CD4-positive, alpha-beta memory T cell (primary cell): ENCODE data around the gene MASP1. TPM values are rescaled to one million over a fixed set of nuclear protein-coding genes. Genes with fewer than 3 reads are reported as not detected.
"Not testable (repeated sequence)": the region's sequence is repeated elsewhere in the genome, so short reads cannot be mapped to it uniquely, and the experiment has no call there.

Source experiments
- CTCF ChIA-PET: fragments of 350-600 bp; sonication (Branson Sonifier 250); formaldehyde crosslinking; loops from one replicate; lab custom pipeline; 2021; ENCODE audit warnings: inconsistent platforms; ENCODE audit not compliant: partially characterized antibody; lab: Charles Lee
- POLR2A ChIA-PET: fragments of 350-600 bp; sonication (Branson Sonifier 250); formaldehyde crosslinking; loops from one replicate; lab custom pipeline; 2021; ENCODE audit not compliant: partially characterized antibody; lab: Charles Lee
- DNase-seq, 5 donors: peaks; one replicate each; pipeline versions ENCODE4 v3.0.0 to v3.0.0-alpha.2; 2020 to 2022; ENCODE audit warnings: mixed read lengths in 1 of 5
- H3K27ac ChIP-seq: one replicate; pipeline ENCODE4 v1.7.0; 2013; ENCODE audit warnings: low read depth, low read length
- H3K27me3 ChIP-seq: 2 replicates; pipeline ENCODE4 v1.7.0; 2013; ENCODE audit warnings: mild to moderate bottlenecking, low read length, moderate library complexity; ENCODE audit not compliant: insufficient read depth
- H3K36me3 ChIP-seq: 2 replicates; pipeline ENCODE4 v1.7.0; 2013; ENCODE audit warnings: mild to moderate bottlenecking, low read length, moderate library complexity; ENCODE audit not compliant: insufficient read depth
- H3K4me1 ChIP-seq: 2 replicates; pipeline ENCODE4 v1.7.0; 2013; ENCODE audit warnings: mild to moderate bottlenecking, low read length, moderate library complexity; ENCODE audit not compliant: insufficient read depth
- H3K4me3 ChIP-seq, 2 donors: one replicate each; pipeline ENCODE4 v1.7.0; 2013; ENCODE audit warnings: low read length in 2 of 2, mild to moderate bottlenecking in 1 of 2
- H3K9me3 ChIP-seq, 2 donors: one replicate each; pipeline ENCODE4 v1.7.0; 2013; ENCODE audit warnings: low read length in 2 of 2, control low read depth in 1 of 2; ENCODE audit not compliant: control insufficient read depth in 1 of 2
- H3K27ac Mint-ChIP-seq, 7 donors: one replicate each; pipeline ENCODE4 v1.8.0; 2020 to 2021; ENCODE audit warnings: mixed read lengths in 7 of 7, mild to moderate bottlenecking in 6 of 7, inconsistent platforms in 3 of 7, moderate library complexity in 3 of 7
- H3K27me3 Mint-ChIP-seq, 2 donors: one replicate each; pipeline ENCODE4 v1.8.0; 2020 to 2021; ENCODE audit warnings: mixed read lengths in 2 of 2
- H3K36me3 Mint-ChIP-seq, 2 donors: one replicate each; pipeline ENCODE4 v1.8.0; 2020 to 2021; ENCODE audit warnings: mixed read lengths in 2 of 2, inconsistent platforms in 1 of 2, mild to moderate bottlenecking in 1 of 2
- H3K4me1 Mint-ChIP-seq, 4 donors: one replicate each; pipeline ENCODE4 v1.8.0; 2020 to 2021; ENCODE audit warnings: mixed read lengths in 4 of 4, mild to moderate bottlenecking in 1 of 4
- H3K4me3 Mint-ChIP-seq, 8 donors: one replicate each; pipeline ENCODE4 v1.8.0; 2020 to 2021; ENCODE audit warnings: mixed read lengths in 8 of 8, mild to moderate bottlenecking in 7 of 8, moderate library complexity in 6 of 8, inconsistent platforms in 3 of 8
- H3K9me3 Mint-ChIP-seq, 8 donors: one replicate each; pipeline ENCODE4 v1.8.0; 2020 to 2021; ENCODE audit warnings: mixed read lengths in 8 of 8, mild to moderate bottlenecking in 5 of 8, inconsistent platforms in 3 of 8, moderate library complexity in 1 of 8
- intact Hi-C: fragments of 100-400 bp; cut with micrococcal nuclease; formaldehyde crosslinking; loops from one replicate; pipeline ENCODE4 v1.15.1; 2023
- polyA plus RNA-seq, 2 donors: library from polyadenylated mRNA; unstranded; fragments of 300-500 nt; fragmentation: Illumina TruSeq; gene quantifications; one replicate each; pipeline ENCODE4 v1.2.3, GENCODE V29; 2021
- total RNA-seq, 2 experiments: library from RNA; stranded (reverse); gene quantifications; one replicate each; pipeline ENCODE4 v1.2.3, GENCODE V29; 2021

Gene MASP1
- total and polyA plus RNA-seq, 4 experiments from 2014 or later = not detected

DNA sequence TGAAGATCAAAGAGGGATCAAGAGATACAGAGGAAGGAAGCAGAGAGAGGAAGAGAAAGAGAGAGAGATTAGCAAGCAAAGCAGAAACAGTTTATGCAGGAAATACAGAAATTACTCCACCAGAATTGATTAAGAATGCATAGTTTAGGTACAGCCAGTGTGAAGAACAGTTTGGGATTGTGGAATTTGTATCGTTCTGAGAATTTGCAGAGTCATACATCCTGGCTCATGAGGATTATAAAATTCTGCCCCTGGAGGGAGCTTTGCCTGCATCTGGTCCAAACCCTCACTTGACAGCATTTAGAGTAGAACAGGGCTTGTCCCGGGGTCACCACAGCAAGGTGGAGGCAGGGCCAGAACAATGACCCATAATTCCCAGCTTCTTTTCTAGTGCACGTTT lies 44.1 kb downstream of the MASP1 start:
- peaks cover 2% of the 10 kb centered on the region in 2 donors for H3K27me3 Mint-ChIP-seq
- intact Hi-C loops = no loop called here
- ChIA-PET POLR2A (no interaction called here), CTCF (no interaction called here)
- no peak overlapping the region for H3K4me3 ChIP-seq
- peaks cover 11% of the 10 kb centered on the region for H3K4me1 ChIP-seq
- no peak overlapping the region for H3K27ac ChIP-seq
- peak overlapping the region in 1 of 7 donors; percentile 7 for H3K27ac Mint-ChIP-seq
- H3K9me3 ChIP-seq = no peaks in the 10 kb centered on the region
- no peaks in the 10 kb centered on the region for H3K9me3 Mint-ChIP-seq
- no peak for DNase-seq
- no peaks in the 10 kb centered on the region for H3K36me3 ChIP-seq
- no peaks in the 10 kb centered on the region for H3K27me3 ChIP-seq
- H3K36me3 Mint-ChIP-seq = no peaks in the 10 kb centered on the region
- peaks cover 6 to 17% (median 15%) of the 10 kb centered on the region in 4 donors for H3K4me1 Mint-ChIP-seq
- peak overlapping the region in 5 of 8 donors; percentile 26 to 75 (median 57) for H3K4me3 Mint-ChIP-seq

DNA sequence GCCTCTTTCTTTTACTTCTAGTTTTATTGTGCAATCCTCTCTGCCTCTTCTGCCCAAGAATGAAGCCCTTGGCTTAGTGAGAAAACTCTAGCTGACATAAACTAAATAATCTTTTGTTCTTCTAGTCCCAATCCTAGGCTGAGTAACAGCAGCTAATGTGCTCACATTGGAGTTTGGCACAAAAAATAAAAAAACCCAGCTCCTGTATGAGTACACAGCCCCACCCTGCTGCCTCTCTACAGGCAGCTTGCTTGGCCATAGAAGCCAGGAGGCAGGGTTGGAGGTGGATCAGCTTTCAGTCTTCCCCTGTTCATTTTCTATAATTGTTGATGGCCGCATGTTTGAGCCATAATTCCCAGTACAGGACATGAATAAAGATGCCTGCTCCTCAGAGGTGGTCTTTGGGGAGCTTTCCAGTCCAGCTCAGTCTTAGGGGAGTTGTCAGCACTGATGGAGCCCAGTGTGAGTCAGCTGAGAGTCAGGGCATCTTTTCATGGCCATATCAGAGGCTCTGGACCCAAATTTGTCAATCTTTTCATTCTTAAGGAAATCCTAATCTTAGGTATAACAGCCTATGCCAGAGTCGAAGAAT lies 47.5 kb downstream of the MASP1 start:
- H3K36me3 ChIP-seq = no peaks in the 10 kb centered on the region
- no peak for DNase-seq
- Mint-ChIP-seq H3K4me1 (peaks cover 6 to 17% (median 14%) of the 10 kb centered on the region in 4 donors), H3K36me3 (no peaks in the 10 kb centered on the region), H3K27me3 (peaks cover 0 to 2% of the 10 kb centered on the region in 2 donors), H3K27ac (no peak overlapping the region), H3K9me3 (peaks cover 0 to 5% (median 2%) of the 10 kb centered on the region in 8 donors), H3K4me3 (no peak overlapping the region)
- peaks cover 11% of the 10 kb centered on the region for H3K4me1 ChIP-seq
- ChIA-PET CTCF (no interaction called here), POLR2A (no interaction called here)
- H3K27ac ChIP-seq = no peak overlapping the region
- no peaks in the 10 kb centered on the region for H3K9me3 ChIP-seq
- no peak overlapping the region for H3K4me3 ChIP-seq
- intact Hi-C loops = no loop called here
- no peaks in the 10 kb centered on the region for H3K27me3 ChIP-seq

DNA sequence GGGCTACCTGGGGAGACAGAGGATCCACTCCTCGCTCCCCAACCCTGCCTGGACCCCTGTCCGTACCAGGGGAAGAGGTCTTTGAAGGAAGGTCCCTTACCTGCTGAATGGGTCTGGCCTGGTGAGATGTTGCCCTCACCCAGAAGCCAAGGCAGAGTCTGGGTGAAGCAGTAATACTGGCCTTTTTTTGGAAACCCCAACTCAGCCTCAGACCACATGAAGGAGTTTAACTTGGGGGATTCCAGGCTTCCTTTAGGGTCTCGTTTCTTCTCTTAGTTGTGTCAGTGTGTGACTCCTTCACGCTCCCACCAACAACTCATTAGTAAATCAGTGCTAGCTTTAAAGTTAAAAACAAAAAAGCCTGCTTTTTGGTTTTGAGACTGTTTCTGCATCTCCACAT lies 48.6 kb downstream of the MASP1 start:
- Mint-ChIP-seq H3K27me3 (peaks cover 0 to 2% of the 10 kb centered on the region in 2 donors), H3K4me1 (peaks cover 6 to 15% (median 9%) of the 10 kb centered on the region in 4 donors), H3K36me3 (no peaks in the 10 kb centered on the region), H3K9me3 (peaks cover 0 to 5% (median 2%) of the 10 kb centered on the region in 8 donors), H3K4me3 (no peak overlapping the region), H3K27ac (no peak overlapping the region)
- ChIA-PET POLR2A (no interaction called here), CTCF (no interaction called here)
- Histone ChIP-seq H3K27ac (no peak overlapping the region), H3K4me1 (peaks cover 11% of the 10 kb centered on the region), H3K36me3 (no peaks in the 10 kb centered on the region), H3K9me3 (no peaks in the 10 kb centered on the region), H3K27me3 (no peaks in the 10 kb centered on the region), H3K4me3 (no peak overlapping the region)
- intact Hi-C loops = no loop called here
- no peak for DNase-seq

DNA sequence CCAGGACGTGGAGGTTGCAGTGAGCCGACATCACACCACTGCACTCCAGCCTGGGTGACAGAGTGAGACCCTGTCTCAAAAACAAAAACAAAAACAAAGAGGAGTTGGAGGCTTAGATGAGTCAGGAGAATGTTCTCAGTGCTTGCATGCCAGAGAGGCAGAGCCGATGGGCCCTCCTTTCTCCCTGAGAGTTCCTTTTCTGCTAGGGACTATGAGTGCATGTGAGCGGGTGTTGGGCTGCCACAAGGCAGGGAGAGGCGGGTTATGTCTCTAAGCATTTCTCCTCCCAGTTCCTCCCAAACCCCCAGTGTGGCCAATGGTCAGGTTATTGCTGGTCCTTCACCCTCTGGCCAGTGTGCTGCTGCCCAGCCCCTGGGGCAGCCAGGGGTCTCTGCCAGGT lies 49.1 kb downstream of the MASP1 start:
- ChIA-PET POLR2A (no interaction called here), CTCF (no interaction called here)
- Mint-ChIP-seq H3K9me3 (peaks cover 0 to 5% (median 2%) of the 10 kb centered on the region in 8 donors), H3K27ac (no peak overlapping the region), H3K36me3 (no peaks in the 10 kb centered on the region), H3K27me3 (peaks cover 0 to 2% of the 10 kb centered on the region in 2 donors), H3K4me1 (peaks cover 5 to 10% (median 5%) of the 10 kb centered on the region in 4 donors), H3K4me3 (no peak overlapping the region)
- H3K36me3 ChIP-seq = no peaks in the 10 kb centered on the region
- no peak for DNase-seq
- no peaks in the 10 kb centered on the region for H3K27me3 ChIP-seq
- no peak overlapping the region for H3K4me3 ChIP-seq
- H3K4me1 ChIP-seq = peaks cover 7% of the 10 kb centered on the region
- no peak overlapping the region for H3K27ac ChIP-seq
- no peaks in the 10 kb centered on the region for H3K9me3 ChIP-seq
- intact Hi-C loops = no loop called here

DNA sequence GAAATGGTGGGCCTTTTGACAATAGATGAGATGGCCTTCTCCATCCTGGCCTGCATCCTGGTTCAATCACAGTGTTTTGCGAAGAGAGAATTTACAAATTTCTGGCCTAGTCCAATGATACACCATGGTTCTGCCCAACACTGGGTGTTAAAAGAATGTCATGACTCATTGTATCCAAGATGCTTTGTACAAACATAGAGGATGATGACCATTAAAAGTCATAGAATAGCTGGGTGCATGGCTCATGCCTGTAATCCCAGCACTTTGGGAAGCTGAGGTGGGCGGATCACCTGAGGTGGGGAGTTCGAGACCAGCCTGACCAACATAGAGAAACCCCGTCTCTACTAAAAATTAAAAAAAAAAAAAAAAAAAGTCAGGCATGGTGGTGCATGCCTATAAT lies 52.7 kb downstream of the MASP1 start:
- POLR2A ChIA-PET, H3K9me3 ChIP-seq, H3K4me3 Mint-ChIP-seq, DNase-seq, H3K27me3 ChIP-seq, H3K27ac ChIP-seq, H3K4me1 Mint-ChIP-seq, H3K36me3 Mint-ChIP-seq, H3K27ac Mint-ChIP-seq, intact Hi-C loops, H3K4me3 ChIP-seq, H3K36me3 ChIP-seq, H3K9me3 Mint-ChIP-seq, H3K4me1 ChIP-seq, CTCF ChIA-PET, H3K27me3 Mint-ChIP-seq: not testable (repeated sequence)

DNA sequence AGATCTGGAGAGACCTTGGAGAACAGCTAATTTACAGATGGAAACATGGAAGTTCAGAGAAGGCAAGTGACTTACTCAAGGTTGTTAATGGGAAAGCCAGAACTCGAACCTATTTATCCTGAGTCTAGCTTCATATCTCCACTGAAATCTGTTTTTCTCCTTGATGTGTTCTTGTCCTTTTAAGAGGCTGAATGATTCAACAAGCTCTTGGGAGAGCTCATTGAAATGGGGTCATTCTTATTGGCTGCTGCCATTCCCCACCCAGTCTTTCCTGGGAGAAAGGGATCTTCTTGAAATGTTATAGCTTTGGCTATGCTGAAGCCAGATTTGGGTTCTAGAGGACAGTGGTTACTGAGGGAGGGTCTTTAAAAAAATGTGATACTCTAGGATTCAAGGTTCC lies 53.3 kb downstream of the MASP1 start:
- intact Hi-C loops = no loop called here
- Mint-ChIP-seq H3K9me3 (peaks cover 0 to 5% (median 2%) of the 10 kb centered on the region in 8 donors), H3K4me1 (no peaks in the 10 kb centered on the region), H3K36me3 (no peaks in the 10 kb centered on the region), H3K27ac (no peak overlapping the region), H3K4me3 (no peak overlapping the region), H3K27me3 (no peaks in the 10 kb centered on the region)
- H3K4me3 ChIP-seq = no peak overlapping the region
- no peak for DNase-seq
- H3K9me3 ChIP-seq = no peaks in the 10 kb centered on the region
- no peaks in the 10 kb centered on the region for H3K36me3 ChIP-seq
- no peaks in the 10 kb centered on the region for H3K4me1 ChIP-seq
- POLR2A ChIA-PET = no interaction called here
- CTCF ChIA-PET = no interaction called here
- no peaks in the 10 kb centered on the region for H3K27me3 ChIP-seq
- H3K27ac ChIP-seq = no peak overlapping the region

DNA sequence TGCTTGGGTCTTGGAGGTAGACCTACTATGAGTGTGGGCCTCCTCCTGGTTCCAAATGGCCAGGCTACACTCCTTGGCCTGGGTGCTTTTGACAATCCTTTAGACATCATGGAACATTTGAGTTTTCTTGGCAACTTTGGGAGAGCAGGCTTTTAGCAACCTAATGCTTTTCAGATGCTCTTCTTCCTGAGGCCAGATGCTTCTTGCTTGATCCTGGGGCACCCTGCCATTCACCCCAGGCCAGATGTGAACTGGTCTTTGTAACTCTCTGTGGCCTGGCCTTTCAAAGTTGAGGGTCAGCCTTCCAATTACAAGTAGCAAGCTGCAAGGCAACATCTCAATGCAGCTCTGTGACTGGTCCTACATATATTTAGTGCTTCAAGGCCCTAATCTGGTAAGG lies 53.8 kb downstream of the MASP1 start:
- Mint-ChIP-seq H3K36me3 (no peaks in the 10 kb centered on the region), H3K4me3 (no peak overlapping the region), H3K27me3 (no peaks in the 10 kb centered on the region), H3K4me1 (no peaks in the 10 kb centered on the region), H3K27ac (no peak overlapping the region), H3K9me3 (peaks cover 0 to 5% (median 2%) of the 10 kb centered on the region in 8 donors)
- Histone ChIP-seq H3K9me3 (no peaks in the 10 kb centered on the region), H3K27ac (no peak overlapping the region), H3K27me3 (no peaks in the 10 kb centered on the region), H3K4me3 (no peak overlapping the region), H3K4me1 (no peaks in the 10 kb centered on the region), H3K36me3 (no peaks in the 10 kb centered on the region)
- DNase-seq = no peak
- CTCF ChIA-PET = no interaction called here
- POLR2A ChIA-PET = no interaction called here
- intact Hi-C loops = no loop called here
